Neural progenitor cell (in vitro differentiated cells): ENCODE measurements around the gene BSN.

Source experiments
- EZH2phosphoT487 ChIP-seq: fragments of 200-600 bp; sonication (generic); IDR thresholded peaks from 2 replicates; pipeline ENCODE4 v1.6.1; 2017; ENCODE audit warnings: antibody characterized with exemption
- TF ChIP-seq, protein P1 (sequence below): fragments of 200-600 bp; sonication (generic); IDR thresholded peaks from 2 replicates; pipeline ENCODE4 v1.5.1; 2017; ENCODE audit warnings: antibody characterized with exemption, mild to moderate bottlenecking

- TF ChIP-seq, protein P1, sequence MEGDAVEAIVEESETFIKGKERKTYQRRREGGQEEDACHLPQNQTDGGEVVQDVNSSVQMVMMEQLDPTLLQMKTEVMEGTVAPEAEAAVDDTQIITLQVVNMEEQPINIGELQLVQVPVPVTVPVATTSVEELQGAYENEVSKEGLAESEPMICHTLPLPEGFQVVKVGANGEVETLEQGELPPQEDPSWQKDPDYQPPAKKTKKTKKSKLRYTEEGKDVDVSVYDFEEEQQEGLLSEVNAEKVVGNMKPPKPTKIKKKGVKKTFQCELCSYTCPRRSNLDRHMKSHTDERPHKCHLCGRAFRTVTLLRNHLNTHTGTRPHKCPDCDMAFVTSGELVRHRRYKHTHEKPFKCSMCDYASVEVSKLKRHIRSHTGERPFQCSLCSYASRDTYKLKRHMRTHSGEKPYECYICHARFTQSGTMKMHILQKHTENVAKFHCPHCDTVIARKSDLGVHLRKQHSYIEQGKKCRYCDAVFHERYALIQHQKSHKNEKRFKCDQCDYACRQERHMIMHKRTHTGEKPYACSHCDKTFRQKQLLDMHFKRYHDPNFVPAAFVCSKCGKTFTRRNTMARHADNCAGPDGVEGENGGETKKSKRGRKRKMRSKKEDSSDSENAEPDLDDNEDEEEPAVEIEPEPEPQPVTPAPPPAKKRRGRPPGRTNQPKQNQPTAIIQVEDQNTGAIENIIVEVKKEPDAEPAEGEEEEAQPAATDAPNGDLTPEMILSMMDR: no peak
- no peak for TF ChIP-seq EZH2phosphoT487
Observed at GRCh38 chr3:49533031-49533430, 21.2 kb upstream of the BSN start.
